Glomerular visceral epithelial cell (primary cell): ENCODE data around the gene TCF7L2.

Experiments used
- DNase-seq: peaks from one replicate; pipeline ENCODE4 v3.0.0-alpha.2; 2016; ENCODE audit errors: extremely low spot score

The TCF7L2 gene

GRCh38 chr10:113142601-113143362, 192.7 kb downstream of the TCF7L2 start:
- no peak for DNase-seq

- DNase-seq, result no peak
Measured at GRCh38 chr10:113144576-113144975, 194.5 kb downstream of the TCF7L2 start.

GRCh38 chr10:113148071-113148825, 198.2 kb downstream of the TCF7L2 start:
- DNase-seq, result no peak

- DNase-seq, result no peak
Measured at GRCh38 chr10:113148901-113149300, 198.9 kb downstream of the TCF7L2 start.

- no peak for DNase-seq
Measured at GRCh38 chr10:113149626-113150025, 199.6 kb downstream of the TCF7L2 start.

- DNase-seq, result no peak
Measured at GRCh38 chr10:113151190-113151666, 201.2 kb downstream of the TCF7L2 start.

- no peak for DNase-seq
Measured at GRCh38 chr10:113153493-113154102, 203.6 kb downstream of the TCF7L2 start.

- DNase-seq, result no peak
Measured at GRCh38 chr10:113157441-113157840, 207.4 kb downstream of the TCF7L2 start.

- DNase-seq, result no peak
Measured at GRCh38 chr10:113158183-113158582, 208.1 kb downstream of the TCF7L2 start.

GRCh38 chr10:113159563-113159962, 209.5 kb downstream of the TCF7L2 start:
- DNase-seq, result no peak

- DNase-seq, result no peak
Measured at GRCh38 chr10:113160641-113161040, 210.6 kb downstream of the TCF7L2 start.

- no peak for DNase-seq
Measured at GRCh38 chr10:113161066-113161465, 211.0 kb downstream of the TCF7L2 start.

GRCh38 chr10:113162960-113163359, 212.9 kb downstream of the TCF7L2 start:
- DNase-seq, result no peak

GRCh38 chr10:113165673-113166072, 215.6 kb downstream of the TCF7L2 start:
- DNase-seq, result no peak

GRCh38 chr10:113167702-113168101, 217.7 kb downstream of the TCF7L2 start:
- DNase-seq, result no peak

- no peak for DNase-seq
Measured at GRCh38 chr10:113168584-113168983, 218.5 kb downstream of the TCF7L2 start.

- DNase-seq, result no peak
Measured at GRCh38 chr10:113169111-113169510, 219.1 kb downstream of the TCF7L2 start.

GRCh38 chr10:113169853-113170460, 219.9 kb downstream of the TCF7L2 start:
- no peak for DNase-seq

GRCh38 chr10:113171662-113172061, 221.6 kb downstream of the TCF7L2 start:
- DNase-seq, result no peak

GRCh38 chr10:113175176-113175575, 225.1 kb downstream of the TCF7L2 start:
- no peak for DNase-seq

- DNase-seq, result no peak
Measured at GRCh38 chr10:113175756-113176651, 226.0 kb downstream of the TCF7L2 start.
